Aorta (tissue), 5 donors: ENCODE results near the gene NECAB2. TPM values are rescaled to one million over a fixed set of nuclear protein-coding genes. Genes with fewer than 3 reads are reported as not detected.
A peak's percentile ranks its signal among the peaks of the same experiment; 100 is the strongest.

Source experiments
- ATAC-seq: fragments of 200-7000 bp; cut with Tn5 transposase; one replicate; pipeline ENCODE4 v1.9.1; 2022; ENCODE audit warnings: moderate library complexity; ENCODE audit not compliant: low FRiP score
- DNase-seq, 2 donors: peaks; one replicate each; pipeline ENCODE4 v3.0.0-alpha.2; 2020
- H3K27ac ChIP-seq, 2 donors: one replicate each; pipeline ENCODE4 v1.5.1; 2013; ENCODE audit warnings: low read length in 2 of 2, mild to moderate bottlenecking in 2 of 2, moderate library complexity in 2 of 2, control low read depth in 1 of 2, inconsistent platforms in 1 of 2, low read depth in 1 of 2
- H3K27me3 ChIP-seq, 2 donors: one replicate each; pipeline ENCODE4 v1.6.1; 2013; ENCODE audit warnings: control low read depth in 1 of 2, low read length in 1 of 2, mild to moderate bottlenecking in 1 of 2, moderate library complexity in 1 of 2; ENCODE audit not compliant: insufficient read depth in 2 of 2, control insufficient read depth in 1 of 2
- H3K36me3 ChIP-seq, 2 donors: one replicate each; pipeline ENCODE4 v1.6.1; 2013; ENCODE audit warnings: control low read depth in 1 of 2, low read length in 1 of 2, mild to moderate bottlenecking in 1 of 2; ENCODE audit not compliant: insufficient read depth in 2 of 2, control insufficient read depth in 1 of 2
- H3K4me1 ChIP-seq, 2 donors: one replicate each; pipeline ENCODE4 v1.6.1; 2013; ENCODE audit warnings: low read length in 2 of 2, control low read depth in 1 of 2, mild to moderate bottlenecking in 1 of 2, moderate library complexity in 1 of 2; ENCODE audit not compliant: insufficient read depth in 2 of 2, control insufficient read depth in 1 of 2
- H3K4me3 ChIP-seq, 2 donors: one replicate each; pipeline ENCODE4 v1.5.1; 2013; ENCODE audit warnings: low read length in 2 of 2, control low read depth in 1 of 2, mild to moderate bottlenecking in 1 of 2
- H3K9me3 ChIP-seq: one replicate; pipeline ENCODE4 v1.6.1; 2013; ENCODE audit warnings: mild to moderate bottlenecking, low read length; ENCODE audit not compliant: control insufficient read depth
- WGBS, 2 donors: extraction: QIAGEN DNeasy Blood & Tissue Kit; methylation state at CpG; one replicate each; pipeline ENCODE4 v1.1.7; 2013; 5-methylcytosine and 5-hydroxymethylcytosine counted together
- intact Hi-C, 2 donors: fragments of 100-400 bp; cut with DNase I; formaldehyde crosslinking; loops; one replicate each; pipeline versions ENCODE4 v1.14.2 to v1.15.0; 2022
- polyA plus RNA-seq, 2 donors: library from polyadenylated mRNA; stranded (reverse); fragments of 200-250 nt; gene quantifications; one replicate each; pipeline ENCODE4 v1.2.3, GENCODE V29; 2013
- total RNA-seq, 2 donors: library from RNA; stranded (reverse); fragmentation: NEBNext Ultra II Directional; extraction: Animal tissue kit (Norgen Biotek cat#: 25700); gene quantifications; one replicate each; pipeline ENCODE4 v1.2.1, GENCODE V29; 2021
- donor health status: healthy with polysubstance abuse.
- donor health status: Bipolar disorder and iron deficiency.
- donor health status: DM: no; HTN: no; CAD: no.
- donor health status: DM: no; HTN: no; CAD: no.
- donor health status: DM: yes; HTN: yes; CAD: no.

NECAB2 gene
- total and polyA plus RNA-seq, 4 donors, result 0.23 to 0.75 TPM; not detected in 2

DNA sequence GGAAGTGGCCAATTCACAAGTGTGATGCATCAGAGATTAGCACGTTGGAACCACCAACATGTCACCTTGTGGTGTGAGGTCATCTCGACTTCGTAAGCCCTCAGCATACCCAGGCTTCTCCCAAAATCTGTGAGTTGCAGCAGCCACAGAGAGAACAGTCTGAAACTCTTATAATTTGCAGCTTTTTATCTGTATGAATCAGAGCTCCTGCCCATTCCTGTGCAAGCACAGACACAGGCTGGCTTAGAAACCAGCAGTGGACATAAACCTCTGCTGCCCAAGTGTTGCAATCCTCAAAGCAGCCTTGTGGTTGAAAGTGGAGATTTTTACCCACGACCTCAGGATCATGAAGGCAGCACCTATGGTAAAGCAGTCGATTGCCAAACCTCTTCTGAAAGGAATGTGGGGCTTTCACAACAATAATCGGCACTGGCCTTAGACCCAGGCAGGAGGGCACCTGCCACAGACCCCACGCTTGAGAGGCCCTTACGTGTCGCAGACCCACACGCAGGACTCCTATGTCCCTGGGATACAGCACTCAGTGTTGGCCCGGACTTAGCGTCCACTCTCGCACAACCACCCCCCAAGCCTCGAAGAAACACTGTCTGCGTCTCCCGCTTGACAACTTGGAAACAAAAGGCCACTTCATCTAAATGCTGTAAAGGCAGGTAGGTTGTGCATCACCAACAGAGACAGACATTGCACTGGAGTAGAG, 39.5 kb upstream of the NECAB2 start:
- ATAC-seq, result no peak
- Histone ChIP-seq H3K27ac (no peak overlapping the region), H3K9me3 (no peaks in the 10 kb centered on the region), H3K27me3 (no peaks in the 10 kb centered on the region), H3K36me3 (no peaks in the 10 kb centered on the region), H3K4me1 (no peaks in the 10 kb centered on the region), H3K4me3 (no peak overlapping the region)
- no peak for DNase-seq
- 87 to 88% methylated on average over 16 of the region's 16 CpGs for WGBS, 2 donors
- intact Hi-C loops, result no loop called here

DNA sequence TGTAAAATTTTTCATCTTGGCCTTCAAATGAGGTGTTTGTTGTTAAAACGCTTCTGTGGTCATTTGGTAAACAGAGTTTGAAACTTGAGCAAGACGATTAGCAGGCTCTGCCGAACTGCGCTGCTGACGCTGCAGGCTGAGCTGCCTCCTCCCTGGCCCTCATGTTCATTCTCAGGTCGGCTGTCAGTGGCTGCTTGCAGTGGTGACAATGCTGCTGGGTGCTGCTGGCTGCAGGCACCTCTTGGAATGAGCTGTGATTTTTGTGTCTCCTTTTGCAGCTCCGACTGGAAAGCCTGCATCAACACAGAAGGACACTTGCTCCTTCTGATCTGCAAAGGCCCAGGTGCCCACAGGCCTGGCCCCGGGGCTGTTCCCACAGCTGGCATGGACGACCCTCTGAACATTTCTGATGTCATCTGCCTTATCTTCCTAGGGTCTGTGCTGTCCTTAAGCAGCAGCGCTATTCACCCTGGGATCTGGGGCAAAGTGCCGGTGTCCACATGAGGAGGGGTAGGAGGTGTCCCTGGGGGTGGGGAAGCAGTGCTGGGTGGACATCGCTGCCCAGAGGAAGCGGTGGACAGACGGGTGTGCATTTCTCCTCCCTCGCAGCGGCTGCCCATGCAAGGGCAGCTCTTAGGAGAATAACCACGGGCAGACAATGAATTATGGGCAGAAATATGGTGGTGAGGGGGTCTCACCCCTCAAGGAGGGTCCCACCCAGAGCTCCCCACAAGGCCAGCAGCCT, 38.1 kb upstream of the NECAB2 start:
- Histone ChIP-seq H3K27me3 (no peaks in the 10 kb centered on the region), H3K4me1 (no peaks in the 10 kb centered on the region), H3K27ac (no peak overlapping the region), H3K36me3 (no peaks in the 10 kb centered on the region), H3K9me3 (no peaks in the 10 kb centered on the region), H3K4me3 (no peak overlapping the region)
- 84% methylated on average over 17 of the region's 17 CpGs for WGBS, 2 donors
- ATAC-seq (no peak), DNase-seq (no peak)
- intact Hi-C loops, result no loop called here

- WGBS, 2 donors, result 85 to 86% methylated on average over 22 of the region's 22 CpGs
- Histone ChIP-seq H3K4me3 (no peak overlapping the region), H3K4me1 (no peaks in the 10 kb centered on the region), H3K36me3 (no peaks in the 10 kb centered on the region), H3K27ac (no peak overlapping the region), H3K9me3 (no peaks in the 10 kb centered on the region), H3K27me3 (no peaks in the 10 kb centered on the region)
- DNase-seq, result peak in 1 of 2 donors; percentile 43
- no peak for ATAC-seq
- intact Hi-C loops, result no loop called here
Measured at GRCh38 chr16:83930730-83931500, 37.1 kb upstream of the NECAB2 start.

DNA sequence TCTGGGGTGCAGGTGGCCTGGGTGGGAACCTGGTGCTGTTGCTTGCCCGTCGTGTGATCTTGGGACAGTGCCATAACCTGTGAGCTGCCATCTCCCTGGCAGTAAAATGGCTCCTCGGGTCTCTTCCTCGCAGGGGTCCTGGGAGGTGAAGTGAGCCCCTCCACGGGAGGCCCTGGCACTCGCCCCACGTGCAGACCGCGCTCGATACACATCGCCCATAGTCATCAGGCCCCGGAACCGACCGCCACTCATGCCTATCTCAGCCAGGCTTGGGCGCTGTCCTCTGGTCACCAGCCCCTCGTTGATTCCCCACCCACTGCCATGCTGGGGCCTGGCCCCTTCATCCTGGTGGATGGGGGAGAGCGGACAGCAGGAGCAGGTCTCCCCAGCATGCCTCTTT, 36.5 kb upstream of the NECAB2 start:
- intact Hi-C loops, result no loop called here
- Histone ChIP-seq H3K27me3 (no peaks in the 10 kb centered on the region), H3K9me3 (no peaks in the 10 kb centered on the region), H3K4me3 (no peak overlapping the region), H3K27ac (no peak overlapping the region), H3K4me1 (no peaks in the 10 kb centered on the region), H3K36me3 (no peaks in the 10 kb centered on the region)
- DNase-seq (peak in 1 of 2 donors; percentile 46), ATAC-seq (no peak)
- 86 to 87% methylated on average over 17 of the region's 17 CpGs for WGBS, 2 donors

GRCh38 chr16:83932304-83932703, 35.7 kb upstream of the NECAB2 start:
- Histone ChIP-seq H3K9me3 (no peaks in the 10 kb centered on the region), H3K27me3 (no peaks in the 10 kb centered on the region), H3K4me1 (no peaks in the 10 kb centered on the region), H3K27ac (no peak overlapping the region), H3K4me3 (no peak overlapping the region), H3K36me3 (no peaks in the 10 kb centered on the region)
- DNase-seq (peak in 1 of 2 donors; percentile 44), ATAC-seq (no peak)
- 93% methylated on average over 11 of the region's 11 CpGs for WGBS, 2 donors
- intact Hi-C loops, result no loop called here

GRCh38 chr16:83932955-83933673, 34.9 kb upstream of the NECAB2 start:
- 85 to 88% methylated on average over 25 of the region's 25 CpGs for WGBS, 2 donors
- intact Hi-C loops, result no loop called here
- H3K27ac ChIP-seq, result no peak overlapping the region
- no peaks in the 10 kb centered on the region for H3K4me1 ChIP-seq
- no peak for ATAC-seq
- H3K9me3 ChIP-seq, result no peaks in the 10 kb centered on the region
- no peak overlapping the region for H3K4me3 ChIP-seq
- DNase-seq, result no peak
- no peaks in the 10 kb centered on the region for H3K36me3 ChIP-seq
- no peaks in the 10 kb centered on the region for H3K27me3 ChIP-seq

DNA sequence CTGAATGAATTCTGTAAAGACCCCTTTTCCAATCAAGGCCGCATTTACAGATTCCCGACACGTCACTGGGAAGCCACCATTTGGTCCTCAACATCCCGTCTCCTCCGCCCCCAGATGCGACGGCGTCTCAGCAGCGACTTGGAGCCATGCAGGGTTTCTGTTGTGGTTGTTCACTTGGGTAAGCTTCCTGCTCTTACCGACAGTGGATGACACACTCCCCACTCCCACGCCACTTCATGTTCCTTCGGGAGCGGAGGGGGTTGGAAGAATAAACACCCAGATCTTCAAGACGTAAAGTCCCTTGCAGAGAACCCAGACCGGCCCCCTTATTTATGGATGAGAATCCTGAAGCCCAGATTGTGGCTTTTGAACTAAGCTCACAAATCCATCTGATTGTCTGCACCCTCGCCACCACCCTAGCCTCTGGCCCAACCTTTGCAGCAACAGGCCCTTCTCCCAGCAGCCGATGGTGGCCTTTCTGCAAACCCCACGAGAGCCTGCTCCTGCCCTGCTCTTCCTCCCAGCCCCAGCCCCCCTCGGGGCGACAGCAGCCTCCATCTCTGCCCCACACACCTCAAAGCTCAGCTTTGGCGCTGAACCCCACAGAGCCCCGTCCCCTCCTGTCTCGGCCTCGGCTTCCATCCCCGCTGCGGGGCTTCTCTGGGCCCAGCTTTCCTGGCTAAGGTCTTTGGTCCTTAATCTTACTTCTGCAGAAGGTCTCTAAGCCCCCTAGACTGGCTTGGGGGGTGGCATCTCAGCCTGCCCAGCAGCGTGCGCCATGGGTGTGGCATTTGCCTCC, 34.0 kb upstream of the NECAB2 start:
- Histone ChIP-seq H3K36me3 (no peaks in the 10 kb centered on the region), H3K27me3 (no peaks in the 10 kb centered on the region), H3K4me3 (no peak overlapping the region), H3K27ac (no peak overlapping the region), H3K4me1 (no peaks in the 10 kb centered on the region), H3K9me3 (no peaks in the 10 kb centered on the region)
- intact Hi-C loops, result no loop called here
- ATAC-seq (no peak), DNase-seq (no peak)
- WGBS, 2 donors, result 70 to 73% methylated on average over 28 of the region's 28 CpGs

DNA sequence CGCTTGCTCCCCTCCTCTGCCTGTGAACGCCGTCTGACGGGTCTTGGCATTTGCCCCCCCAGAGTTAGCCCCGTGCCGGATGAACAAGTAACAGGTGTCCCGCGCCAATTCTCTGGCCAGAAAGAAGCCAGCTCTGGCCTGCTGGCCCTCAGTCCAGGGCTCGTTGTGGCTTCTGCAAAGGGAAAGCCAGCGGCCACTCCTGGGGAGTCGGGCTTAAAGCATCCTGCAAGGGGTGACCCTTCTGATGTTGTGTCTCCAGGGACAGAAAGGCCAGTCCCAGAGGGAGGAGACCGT, 33.4 kb upstream of the NECAB2 start:
- WGBS, 2 donors, result 57 to 60% methylated on average over 12 of the region's 12 CpGs
- Histone ChIP-seq H3K4me1 (no peaks in the 10 kb centered on the region), H3K27me3 (no peaks in the 10 kb centered on the region), H3K4me3 (no peak overlapping the region), H3K27ac (no peak overlapping the region), H3K9me3 (no peaks in the 10 kb centered on the region), H3K36me3 (no peaks in the 10 kb centered on the region)
- intact Hi-C loops, result no loop called here
- DNase-seq, result no peak
- no peak for ATAC-seq
